GM13976 (cell line): Measurements from ENCODE around the gene ITPK1.

Source experiments
- DNase-seq: peaks from one replicate; pipeline ENCODE4 v3.0.0; 2012; ENCODE audit warnings: low spot score
- CTCF ChIP-seq: IDR thresholded peaks from 2 replicates; pipeline ENCODE4 v1.5.1; 2012; ENCODE audit warnings: borderline replicate concordance, mild to moderate bottlenecking; ENCODE audit not compliant: insufficient read depth; ENCODE audit errors: extremely low read depth, missing control alignments, control extremely low read depth
- in situ Hi-C: fragments of 300-500 bp; cut with MboI; formaldehyde crosslinking; loops from one replicate; pipeline ENCODE4 v1.12.0; 2022; ENCODE audit warnings: low sequenced_read_pairs, mixed read lengths, inconsistent platforms; ENCODE audit not compliant: unreplicated experiment

ITPK1 gene

GRCh38 chr14:93072659-93073357 is 42.9 kb downstream of the ITPK1 start:
- no peak for DNase-seq
- in situ Hi-C loops, result no loop called here
- no peak for TF ChIP-seq CTCF

- no peak for TF ChIP-seq CTCF
- no peak for DNase-seq
- in situ Hi-C loops, result no loop called here
Measured at GRCh38 chr14:93068711-93069110, 47.0 kb downstream of the ITPK1 start.

DNA sequence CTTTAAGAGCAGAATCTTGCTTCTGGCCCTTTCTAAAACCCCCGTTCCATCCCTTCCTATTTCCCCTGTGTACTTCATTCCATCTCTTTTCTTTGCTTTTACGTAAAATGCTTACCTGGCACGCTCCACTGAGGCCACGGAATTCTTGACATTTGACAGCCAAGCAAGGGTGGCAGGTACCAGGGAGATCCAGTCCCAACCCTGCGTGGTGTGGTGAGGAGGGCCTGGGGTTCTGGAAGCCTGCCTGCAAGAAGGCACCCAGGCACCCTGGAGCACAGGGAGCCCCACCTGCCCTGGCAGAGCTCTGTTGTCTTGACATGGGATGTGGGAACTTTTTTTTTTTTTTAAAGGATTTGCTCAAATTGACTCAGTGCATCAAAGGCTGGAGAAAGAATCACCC is 48.6 kb downstream of the ITPK1 start:
- in situ Hi-C loops, result no loop called here
- no peak for TF ChIP-seq CTCF

GRCh38 chr14:93065272-93065730 is 50.4 kb downstream of the ITPK1 start:
- no peak for DNase-seq
- TF ChIP-seq CTCF, result no peak
- in situ Hi-C loops, result no loop called here

More for the DNA sequence above, 48.6 kb downstream of the ITPK1 start:
- no peak for DNase-seq

GRCh38 chr14:93064411-93065271 is 51.1 kb downstream of the ITPK1 start:
- in situ Hi-C loops, result no loop called here
- DNase-seq, result no peak

More at GRCh38 chr14:93064411-93065271, 51.1 kb downstream of the ITPK1 start:
- no peak for TF ChIP-seq CTCF
